WERI-Rb-1 (cell line): ENCODE results near the gene ITPRIPL2.

Experiments used
- DNase-seq: peaks from one replicate; pipeline ENCODE4 v3.0.0-alpha.2; 2020
- H3K27ac ChIP-seq: fragments of 250-450 bp; sonication (Bioruptor Pico); 2 replicates; pipeline ENCODE4 v1.5.1; 2020; ENCODE audit warnings: mild to moderate bottlenecking, moderate library complexity
- H3K27me3 ChIP-seq: fragments of 250-450 bp; sonication (Bioruptor Pico); 2 replicates; pipeline ENCODE4 v1.5.1; 2021; ENCODE audit warnings: mild to moderate bottlenecking, low read depth, moderate library complexity; ENCODE audit not compliant: insufficient read depth, severe bottlenecking
- H3K36me3 ChIP-seq: fragments of 250-450 bp; sonication (Bioruptor Pico); 2 replicates; pipeline ENCODE4 v1.5.1; 2020; ENCODE audit warnings: mild to moderate bottlenecking, moderate library complexity
- H3K4me3 ChIP-seq: 2 replicates; pipeline ENCODE4 v1.5.1; 2011; ENCODE audit warnings: low read depth, mild to moderate bottlenecking, control low read depth, low read length
- H3K9me3 ChIP-seq: fragments of 250-450 bp; sonication (Bioruptor Pico); 2 replicates; pipeline ENCODE4 v1.5.1; 2021; ENCODE audit warnings: mild to moderate bottlenecking, moderate library complexity; ENCODE audit not compliant: severe bottlenecking
- CTCF ChIP-seq: IDR thresholded peaks from 2 replicates; pipeline ENCODE4 v1.5.1; 2011; ENCODE audit warnings: low read depth, mild to moderate bottlenecking, control low read depth, inconsistent platforms, low read length

Gene ITPRIPL2

GRCh38 chr16:19073344-19073743 is 40.4 kb upstream of the ITPRIPL2 start:
- DNase-seq = no peak
- no peak overlapping the region for H3K27ac ChIP-seq
- peaks cover 24% of the 10 kb centered on the region for H3K36me3 ChIP-seq
- no peak for TF ChIP-seq CTCF
- no peak overlapping the region for H3K4me3 ChIP-seq
- no peaks in the 10 kb centered on the region for H3K9me3 ChIP-seq
- no peaks in the 10 kb centered on the region for H3K27me3 ChIP-seq

- H3K36me3 ChIP-seq = peaks cover 24% of the 10 kb centered on the region
- no peak for DNase-seq
- H3K27ac ChIP-seq = no peak overlapping the region
- no peak for TF ChIP-seq CTCF
- H3K4me3 ChIP-seq = no peak overlapping the region
- no peaks in the 10 kb centered on the region for H3K9me3 ChIP-seq
- no peaks in the 10 kb centered on the region for H3K27me3 ChIP-seq
Observed at GRCh38 chr16:19073863-19074262, 39.9 kb upstream of the ITPRIPL2 start.

GRCh38 chr16:19075511-19075910 is 38.3 kb upstream of the ITPRIPL2 start:
- no peak for TF ChIP-seq CTCF
- Histone ChIP-seq H3K9me3 (no peaks in the 10 kb centered on the region), H3K36me3 (peaks cover 24% of the 10 kb centered on the region), H3K27ac (no peak overlapping the region), H3K4me3 (no peak overlapping the region), H3K27me3 (no peaks in the 10 kb centered on the region)
- DNase-seq = no peak

- Histone ChIP-seq H3K9me3 (no peaks in the 10 kb centered on the region), H3K27ac (no peak overlapping the region), H3K27me3 (no peaks in the 10 kb centered on the region), H3K4me3 (no peak overlapping the region), H3K36me3 (peaks cover 15% of the 10 kb centered on the region)
- DNase-seq = no peak
- no peak for TF ChIP-seq CTCF
Observed at GRCh38 chr16:19077879-19078278, 35.9 kb upstream of the ITPRIPL2 start.

GRCh38 chr16:19083670-19084069 is 30.1 kb upstream of the ITPRIPL2 start:
- Histone ChIP-seq H3K27ac (no peak overlapping the region), H3K4me3 (no peak overlapping the region), H3K36me3 (no peaks in the 10 kb centered on the region; the same call in 1 of the 2 replicates), H3K27me3 (no peaks in the 10 kb centered on the region), H3K9me3 (no peaks in the 10 kb centered on the region)
- TF ChIP-seq CTCF = no peak
- DNase-seq = no peak

- H3K4me3 ChIP-seq = no peak overlapping the region
- no peak overlapping the region for H3K27ac ChIP-seq
- no peaks in the 10 kb centered on the region for H3K27me3 ChIP-seq
- no peak for DNase-seq
- H3K9me3 ChIP-seq = no peaks in the 10 kb centered on the region
- TF ChIP-seq CTCF = no peak
- no peaks in the 10 kb centered on the region; the same call in 1 of the 2 replicates for H3K36me3 ChIP-seq
Observed at GRCh38 chr16:19084139-19084538, 29.6 kb upstream of the ITPRIPL2 start.
